Caki2 (cell line): ENCODE results near the gene GNG13. TPM values are rescaled to one million over a fixed set of nuclear protein-coding genes. Genes with fewer than 3 reads are reported as not detected.

Experiments
- DNase-seq: peaks from one replicate; pipeline ENCODE4 v3.0.0-alpha.2; 2015; ENCODE audit warnings: low read depth
- in situ Hi-C: cut with HindIII; loops from 2 replicates; pipeline ENCODE4 v1.10.0; 2016; ENCODE audit warnings: low sequenced_read_pairs, low pct_unique_long_range_greater_than_20kb, mixed read lengths
- total RNA-seq: library from RNA; depleted of rRNA; stranded (reverse); fragments of >200 nt; shearing (Covaris generic); gene quantifications from 2 replicates; pipeline ENCODE4 v1.2.3, GENCODE V29; 2014; ENCODE audit warnings: low replicate concordance

GNG13 gene
- total RNA-seq, 1 experiment from 2014 or later: not detected

- in situ Hi-C loops: no loop called here
- DNase-seq: no peak
Observed at GRCh38 chr16:772959-773358, 27.6 kb downstream of the GNG13 start.

GRCh38 chr16:770411-770810 lies 30.1 kb downstream of the GNG13 start:
- no peak for DNase-seq
- in situ Hi-C loops: no loop called here

- DNase-seq: no peak
- in situ Hi-C loops: no loop called here
Observed at GRCh38 chr16:769934-770333, 30.6 kb downstream of the GNG13 start.

GRCh38 chr16:769184-769784 lies 31.2 kb downstream of the GNG13 start:
- in situ Hi-C loops: no loop called here

GRCh38 chr16:768428-768827 lies 32.1 kb downstream of the GNG13 start:
- in situ Hi-C loops: no loop called here
- no peak for DNase-seq

More at GRCh38 chr16:769184-769784, 31.2 kb downstream of the GNG13 start:
- DNase-seq: no peak

- in situ Hi-C loops: no loop called here
- DNase-seq: no peak
Observed at GRCh38 chr16:767743-768235, 32.7 kb downstream of the GNG13 start.

GRCh38 chr16:766820-767640 lies 33.5 kb downstream of the GNG13 start:
- no peak for DNase-seq
- in situ Hi-C loops: no loop called here

GRCh38 chr16:766008-766819 lies 34.3 kb downstream of the GNG13 start:
- no peak for DNase-seq
- in situ Hi-C loops: no loop called here

- in situ Hi-C loops: no loop called here
- DNase-seq: no peak
Observed at GRCh38 chr16:765488-765865, 35.1 kb downstream of the GNG13 start.

- in situ Hi-C loops: no loop called here
- no peak for DNase-seq
Observed at GRCh38 chr16:764848-765487, 35.6 kb downstream of the GNG13 start.

- in situ Hi-C loops: no loop called here
- DNase-seq: no peak
Observed at GRCh38 chr16:764184-764750, 36.3 kb downstream of the GNG13 start.

- in situ Hi-C loops: no loop called here
- DNase-seq: no peak
Observed at GRCh38 chr16:763369-764183, 37.0 kb downstream of the GNG13 start.

- no peak for DNase-seq
- in situ Hi-C loops: no loop called here
Observed at GRCh38 chr16:762595-763268, 37.8 kb downstream of the GNG13 start.

- no peak for DNase-seq
- in situ Hi-C loops: no loop called here
Observed at GRCh38 chr16:761625-762513, 38.7 kb downstream of the GNG13 start.

GRCh38 chr16:760545-761343 lies 39.8 kb downstream of the GNG13 start, which contains the start of gene MSLN:
TSS of gene MSLN (plus strand) at chr16:760734. CDS start at chr16:762681, 1,947 bp downstream.
- DNase-seq: no peak
- in situ Hi-C loops: no loop called here
